IMR-90 (cell line): ENCODE measurements around the gene SAMD5. TPM values are rescaled to one million over a fixed set of nuclear protein-coding genes. Genes with fewer than 3 reads are reported as not detected.

ENCODE experiments used
- ATAC-seq: fragments of 200-7000 bp; cut with Tn5 transposase; 2 replicates; pipeline ENCODE4 v1.9.1; 2020; ENCODE audit warnings: low read depth, mild to moderate bottlenecking, moderate library complexity
- BruUV-seq: library from RNA; stranded (reverse); fragments of 400-500 nt; replicated peaks from 2 replicates; lab custom pipeline; 2021; lab: Mats Ljungman, UMichigan
- CTCF ChIA-PET: fragments of 300-600 bp; formaldehyde crosslinking; extraction: SDS; loops from one replicate; lab custom pipeline; 2021; ENCODE audit warnings: antibody characterized with exemption; lab: Yijun Ruan, JAX
- POLR2A ChIA-PET: fragments of 300-600 bp; sonication (Branson Sonifier 250); formaldehyde crosslinking; loops from one replicate; lab custom pipeline; 2022; ENCODE audit warnings: antibody characterized with exemption; ENCODE audit not compliant: unreplicated experiment; lab: Charles Lee
- DNase-seq: peaks from one replicate; pipeline ENCODE4 v3.0.0; 2013
- H2AFZ ChIP-seq: replicated peaks from 2 replicates; pipeline ENCODE3; 2013; ENCODE audit warnings: low read length, mild to moderate bottlenecking; ENCODE audit not compliant: poor library complexity
- H2AK5ac ChIP-seq: 2 replicates; pipeline ENCODE4 v1.6.1; 2013; ENCODE audit warnings: low read depth, low read length, inconsistent platforms
- H2AK9ac ChIP-seq: replicated peaks from 2 replicates; pipeline ENCODE3; 2013; ENCODE audit warnings: mild to moderate bottlenecking, low read depth, low read length, moderate library complexity; ENCODE audit not compliant: poor library complexity
- H2BK120ac ChIP-seq: 2 replicates; pipeline ENCODE4 v1.6.1; 2013; ENCODE audit warnings: low read depth, low read length, inconsistent platforms
- H2BK15ac ChIP-seq: 3 replicates; pipeline ENCODE4 v1.6.1; 2013; ENCODE audit warnings: low read depth, low read length, inconsistent platforms
- H2BK20ac ChIP-seq: 2 replicates; pipeline ENCODE4 v1.6.1; 2013; ENCODE audit warnings: low read depth, mild to moderate bottlenecking, inconsistent platforms, low read length, moderate library complexity
- H2BK5ac ChIP-seq: 2 replicates; pipeline ENCODE4 v1.6.1; 2013; ENCODE audit warnings: mild to moderate bottlenecking, low read depth, low read length, inconsistent platforms; ENCODE audit not compliant: poor library complexity, severe bottlenecking
- H3K14ac ChIP-seq: replicated peaks from 2 replicates; pipeline ENCODE4 v1.6.1; 2013; ENCODE audit warnings: low read depth, low read length, inconsistent platforms
- H3K18ac ChIP-seq: 2 replicates; pipeline ENCODE4 v1.6.1; 2013; ENCODE audit warnings: low read depth, low read length, control low read depth
- H3K23ac ChIP-seq: 2 replicates; pipeline ENCODE4 v1.6.1; 2013; ENCODE audit warnings: low read depth, low read length, inconsistent platforms
- H3K27ac ChIP-seq: 2 replicates; pipeline ENCODE4 v1.5.1; 2013; ENCODE audit warnings: mild to moderate bottlenecking, control low read depth, low read length; ENCODE audit not compliant: insufficient read depth
- H3K27me3 ChIP-seq: 2 replicates; pipeline ENCODE4 v1.6.1; 2013; ENCODE audit warnings: low read length; ENCODE audit not compliant: control insufficient read depth, insufficient read depth
- H3K36me3 ChIP-seq: 2 replicates; pipeline ENCODE4 v1.6.1; 2013; ENCODE audit warnings: low read length, mixed read lengths; ENCODE audit not compliant: control insufficient read depth, insufficient read depth
- H3K4ac ChIP-seq: 2 replicates; pipeline ENCODE4 v1.6.1; 2013; ENCODE audit warnings: low read depth, low read length, inconsistent platforms
- H3K4me1 ChIP-seq: 2 replicates; pipeline ENCODE4 v1.6.1; 2013; ENCODE audit warnings: low read length, mixed read lengths; ENCODE audit not compliant: control insufficient read depth, insufficient read depth
- H3K4me2 ChIP-seq: 2 replicates; pipeline ENCODE4 v1.6.1; 2013; ENCODE audit warnings: low read depth, mild to moderate bottlenecking, control low read depth, low read length, moderate library complexity
- H3K4me3 ChIP-seq: 2 replicates; pipeline ENCODE4 v1.5.1; 2013; ENCODE audit warnings: low read depth, mild to moderate bottlenecking, control low read depth, low read length, moderate library complexity; ENCODE audit not compliant: insufficient read depth
- H3K56ac ChIP-seq: 2 replicates; pipeline ENCODE4 v1.6.1; 2013; ENCODE audit warnings: low read length, inconsistent platforms; ENCODE audit not compliant: insufficient read depth; ENCODE audit errors: extremely low read depth
- H3K79me1 ChIP-seq, 2 experiments: 2 replicates each; pipeline ENCODE4 v1.6.1; 2013; ENCODE audit warnings: low read length in 2 of 2, inconsistent platforms in 1 of 2, low read depth in 1 of 2
- H3K9ac ChIP-seq: 2 replicates; pipeline ENCODE4 v1.6.1; 2013; ENCODE audit warnings: low read depth, low read length, control low read depth
- H3K9me1 ChIP-seq: 2 replicates; pipeline ENCODE4 v1.6.1; 2013; ENCODE audit warnings: low read length, inconsistent platforms; ENCODE audit not compliant: insufficient read depth
- H3K9me3 ChIP-seq: 2 replicates; pipeline ENCODE4 v1.6.1; 2013; ENCODE audit warnings: low read length; ENCODE audit not compliant: control insufficient read depth, insufficient read depth
- H4K20me1 ChIP-seq: 2 replicates; pipeline ENCODE4 v1.6.1; 2013; ENCODE audit warnings: low read length, inconsistent platforms; ENCODE audit not compliant: insufficient read depth
- H4K5ac ChIP-seq: 2 replicates; pipeline ENCODE4 v1.6.1; 2013; ENCODE audit warnings: mild to moderate bottlenecking, low read depth, low read length, control low read depth
- H4K8ac ChIP-seq, 2 experiments: 2 replicates each; pipeline ENCODE4 v1.6.1; 2013; ENCODE audit warnings: low read depth in 2 of 2, low read length in 2 of 2, control low read depth in 1 of 2, inconsistent platforms in 1 of 2
- H4K91ac ChIP-seq: 2 replicates; pipeline ENCODE4 v1.6.1; 2013; ENCODE audit warnings: low read depth, low read length, inconsistent platforms; ENCODE audit not compliant: insufficient read depth
- BHLHE40 ChIP-seq: fragments of 150-350 bp; IDR thresholded peaks from 2 replicates; pipeline ENCODE4 v1.6.1; 2016; ENCODE audit warnings: mild to moderate bottlenecking, low read depth, low read length
- CEBPB ChIP-seq: IDR thresholded peaks from 2 replicates; pipeline ENCODE4 v1.6.1; 2012; ENCODE audit warnings: low read depth, low read length, improper control_type of control experiment
- CHD1 ChIP-seq: IDR thresholded peaks from 2 replicates; pipeline ENCODE4 v1.6.1; 2012; ENCODE audit warnings: low read depth, low read length, improper control_type of control experiment
- MAFK ChIP-seq: IDR thresholded peaks from 2 replicates; pipeline ENCODE4 v1.6.1; 2012; ENCODE audit warnings: low read depth, low read length, improper control_type of control experiment
- MAZ ChIP-seq: IDR thresholded peaks from 2 replicates; pipeline ENCODE4 v1.6.1; 2012; ENCODE audit warnings: low read depth, mild to moderate bottlenecking, low read length, improper control_type of control experiment, moderate library complexity, borderline replicate concordance
- MXI1 ChIP-seq: IDR thresholded peaks from 2 replicates; pipeline ENCODE4 v1.6.1; 2012; ENCODE audit warnings: low read depth, mild to moderate bottlenecking, low read length, moderate library complexity, borderline replicate concordance
- NFE2L2 ChIP-seq: fragments of 150-350 bp; IDR thresholded peaks from 2 replicates; pipeline ENCODE4 v1.6.1; 2016; ENCODE audit warnings: low read depth, mild to moderate bottlenecking, low read length
- POLR2A ChIP-seq: IDR thresholded peaks from 2 replicates; pipeline ENCODE4 v1.6.1; 2012; ENCODE audit warnings: mild to moderate bottlenecking, low read depth, low read length
- RCOR1 ChIP-seq: IDR thresholded peaks from 2 replicates; pipeline ENCODE4 v1.6.1; 2012; ENCODE audit warnings: mild to moderate bottlenecking, low read length, improper control_type of control experiment; ENCODE audit not compliant: insufficient replicate concordance
- SMC3 ChIP-seq: fragments of 150-350 bp; IDR thresholded peaks from 2 replicates; pipeline ENCODE4 v1.6.1; 2016; ENCODE audit warnings: low read depth, mild to moderate bottlenecking, antibody characterized with exemption, low read length, moderate library complexity
- WGBS, 2 experiments: methylation state at CpG; one replicate each; pipeline versions ENCODE4 v1.1.5 to v1.1.7; 2013; ENCODE audit warnings: missing lambda C conversion rate in 2 of 2; ENCODE audit not compliant: insufficient read length in 1 of 2; ENCODE audit errors: extremely low coverage in 2 of 2; 5-methylcytosine and 5-hydroxymethylcytosine counted together
- dilution Hi-C: fragments of 300-500 bp; cut with HindIII; formaldehyde crosslinking; loops from one replicate; pipeline ENCODE4 v1.14.3; 2018; ENCODE audit warnings: low sequenced_read_pairs; ENCODE audit not compliant: unreplicated experiment
- in situ Hi-C: fragments of 300-500 bp; cut with MboI; formaldehyde crosslinking; loops from 3 replicates; pipeline ENCODE4 v1.14.3; 2019; ENCODE audit warnings: low sequenced_read_pairs, inconsistent platforms, mixed read lengths
- intact Hi-C: fragments of 100-400 bp; cut with micrococcal nuclease; formaldehyde crosslinking; loops from 2 replicates; pipeline ENCODE4 v1.10.0; 2022
- polyA plus RNA-seq, 3 experiments: library from polyadenylated mRNA; depleted of rRNA; stranded (reverse); fragments of >200 nt; gene quantifications; 2 replicates each; pipeline ENCODE4 v1.2.3, GENCODE V29; 2012; ENCODE audit warnings: low replicate concordance in 1 of 3
- total RNA-seq: library from RNA; depleted of rRNA; stranded (reverse); fragments of >200 nt; gene quantifications from 2 replicates; pipeline ENCODE4 v1.2.3, GENCODE V29; 2012
- TF ChIP-seq, protein P1 (sequence below): conservative IDR thresholded peaks from 2 replicates; pipeline ENCODE4 v1.5.1; 2012; ENCODE audit warnings: mild to moderate bottlenecking, low read depth, low read length, improper control_type of control experiment
- TF ChIP-seq, protein P2 (sequence below): fragments of 150-350 bp; IDR thresholded peaks from 2 replicates; pipeline ENCODE4 v1.6.1; 2017; ENCODE audit warnings: mild to moderate bottlenecking, antibody characterized with exemption, low read length, low read depth
- TF ChIP-seq, protein P3 (sequence below): fragments of 150-350 bp; IDR thresholded peaks from 2 replicates; pipeline ENCODE4 v1.6.1; 2016; ENCODE audit warnings: low read depth, mild to moderate bottlenecking, low read length, moderate library complexity, borderline replicate concordance

Gene SAMD5
- total and polyA plus RNA-seq, 2 of the 4 experiments (the other 2 are of a cell fraction) = 1.0 to 1.6 TPM

DNA sequence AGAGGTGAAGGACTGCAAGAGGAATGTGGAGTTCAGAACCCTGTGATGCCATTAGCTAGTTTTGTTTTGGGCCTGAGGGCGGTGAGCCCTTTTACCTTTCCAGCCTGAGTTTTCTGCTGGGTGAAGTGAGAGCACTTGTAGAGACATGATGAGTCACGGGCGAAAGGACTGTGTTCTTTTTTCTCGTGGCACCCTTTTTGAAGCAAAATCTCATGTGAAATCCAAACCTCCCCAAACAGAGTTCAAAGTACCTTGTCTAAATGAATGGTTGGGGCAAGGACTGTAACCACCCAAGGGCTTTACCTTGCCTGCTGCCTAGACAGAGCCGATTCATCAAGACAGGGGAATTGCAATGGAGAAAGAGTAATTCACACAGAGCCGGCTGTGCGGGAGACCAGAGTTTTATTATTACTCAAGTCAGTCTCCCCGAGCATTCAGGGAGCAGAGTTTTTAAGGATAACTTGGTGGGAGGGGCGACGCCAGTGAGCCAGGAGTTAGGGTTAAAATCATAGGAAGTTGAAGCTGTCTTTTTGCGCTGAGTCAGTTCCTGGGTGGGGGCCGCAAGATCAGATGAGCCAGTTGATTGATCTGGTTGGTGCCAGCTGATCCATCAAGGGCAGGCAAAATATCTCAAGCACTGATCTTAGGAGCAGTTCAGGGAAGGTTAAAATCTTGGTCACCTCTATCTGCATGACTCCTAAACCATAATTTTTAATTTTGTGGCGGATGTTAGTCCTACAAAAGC is 25.8 kb downstream of the SAMD5 start:
- Histone ChIP-seq H3K56ac (no peak overlapping the region), H4K91ac (no peak overlapping the region), H3K4ac (no peak overlapping the region), H4K5ac (no peak overlapping the region), H3K36me3 (no peaks in the 10 kb centered on the region), H3K14ac (no peak overlapping the region), H3K18ac (no peak overlapping the region), H3K4me1 (peaks cover 2% of the 10 kb centered on the region; the same call in 1 of the 2 replicates), H3K9ac (no peak overlapping the region), H4K8ac (no peak overlapping the region), H2BK5ac (no peak overlapping the region), H2BK15ac (no peak overlapping the region), H2BK20ac (no peak overlapping the region), H2AFZ (no peak overlapping the region), H3K4me2 (no peak overlapping the region), H2BK120ac (no peak overlapping the region), H3K4me3 (no peak overlapping the region), H3K9me1 (no peaks in the 10 kb centered on the region; the same call in 1 of the 2 replicates), H3K27ac (no peak overlapping the region), H3K79me1 (no peaks in the 10 kb centered on the region), H2AK5ac (no peak overlapping the region), H3K9me3 (no peaks in the 10 kb centered on the region), H3K23ac (no peak overlapping the region), H3K27me3 (no peaks in the 10 kb centered on the region), H2AK9ac (no peak overlapping the region), H4K20me1 (no peaks in the 10 kb centered on the region)
- POLR2A ChIA-PET = no interaction called here
- ATAC-seq (no peak), DNase-seq (no peak)
- dilution Hi-C loops = no loop called here
- intact Hi-C loops = no loop called here
- in situ Hi-C loops = no loop called here
- no TSS peak for BruUV-seq
- TF ChIP-seq, protein P1, sequence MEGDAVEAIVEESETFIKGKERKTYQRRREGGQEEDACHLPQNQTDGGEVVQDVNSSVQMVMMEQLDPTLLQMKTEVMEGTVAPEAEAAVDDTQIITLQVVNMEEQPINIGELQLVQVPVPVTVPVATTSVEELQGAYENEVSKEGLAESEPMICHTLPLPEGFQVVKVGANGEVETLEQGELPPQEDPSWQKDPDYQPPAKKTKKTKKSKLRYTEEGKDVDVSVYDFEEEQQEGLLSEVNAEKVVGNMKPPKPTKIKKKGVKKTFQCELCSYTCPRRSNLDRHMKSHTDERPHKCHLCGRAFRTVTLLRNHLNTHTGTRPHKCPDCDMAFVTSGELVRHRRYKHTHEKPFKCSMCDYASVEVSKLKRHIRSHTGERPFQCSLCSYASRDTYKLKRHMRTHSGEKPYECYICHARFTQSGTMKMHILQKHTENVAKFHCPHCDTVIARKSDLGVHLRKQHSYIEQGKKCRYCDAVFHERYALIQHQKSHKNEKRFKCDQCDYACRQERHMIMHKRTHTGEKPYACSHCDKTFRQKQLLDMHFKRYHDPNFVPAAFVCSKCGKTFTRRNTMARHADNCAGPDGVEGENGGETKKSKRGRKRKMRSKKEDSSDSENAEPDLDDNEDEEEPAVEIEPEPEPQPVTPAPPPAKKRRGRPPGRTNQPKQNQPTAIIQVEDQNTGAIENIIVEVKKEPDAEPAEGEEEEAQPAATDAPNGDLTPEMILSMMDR = no peak
- TF ChIP-seq CEBPB (no peak), MXI1 (no peak), RCOR1 (no peak), MAZ (no peak), CHD1 (no peak), NFE2L2 (no peak), BHLHE40 (no peak), MAFK (no peak), SMC3 (no peak), POLR2A (no peak)
- TF ChIP-seq, protein P2, sequence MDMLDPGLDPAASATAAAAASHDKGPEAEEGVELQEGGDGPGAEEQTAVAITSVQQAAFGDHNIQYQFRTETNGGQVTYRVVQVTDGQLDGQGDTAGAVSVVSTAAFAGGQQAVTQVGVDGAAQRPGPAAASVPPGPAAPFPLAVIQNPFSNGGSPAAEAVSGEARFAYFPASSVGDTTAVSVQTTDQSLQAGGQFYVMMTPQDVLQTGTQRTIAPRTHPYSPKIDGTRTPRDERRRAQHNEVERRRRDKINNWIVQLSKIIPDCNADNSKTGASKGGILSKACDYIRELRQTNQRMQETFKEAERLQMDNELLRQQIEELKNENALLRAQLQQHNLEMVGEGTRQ = no peak
- TF ChIP-seq, protein P3, sequence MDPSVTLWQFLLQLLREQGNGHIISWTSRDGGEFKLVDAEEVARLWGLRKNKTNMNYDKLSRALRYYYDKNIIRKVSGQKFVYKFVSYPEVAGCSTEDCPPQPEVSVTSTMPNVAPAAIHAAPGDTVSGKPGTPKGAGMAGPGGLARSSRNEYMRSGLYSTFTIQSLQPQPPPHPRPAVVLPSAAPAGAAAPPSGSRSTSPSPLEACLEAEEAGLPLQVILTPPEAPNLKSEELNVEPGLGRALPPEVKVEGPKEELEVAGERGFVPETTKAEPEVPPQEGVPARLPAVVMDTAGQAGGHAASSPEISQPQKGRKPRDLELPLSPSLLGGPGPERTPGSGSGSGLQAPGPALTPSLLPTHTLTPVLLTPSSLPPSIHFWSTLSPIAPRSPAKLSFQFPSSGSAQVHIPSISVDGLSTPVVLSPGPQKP = no peak
- 92% methylated on average over 6 of the region's 13 CpGs; no CpG with 5 or more reads in 1 of the 2 experiments for WGBS, 2 experiments
- CTCF ChIA-PET = interaction anchor here (0.6 kb wide), 1 partner anchor 41 kb away, joined by 3 read pairs; no protein-coding TSS in a partner anchor
